Measurements from ENCODE around the gene GAS7. TPM values are rescaled to one million over a fixed set of nuclear protein-coding genes. Genes with fewer than 3 reads are reported as not detected.

Gene GAS7
- polyA plus RNA-seq, 2 donors = 6.4 to 7.7 TPM

DNA sequence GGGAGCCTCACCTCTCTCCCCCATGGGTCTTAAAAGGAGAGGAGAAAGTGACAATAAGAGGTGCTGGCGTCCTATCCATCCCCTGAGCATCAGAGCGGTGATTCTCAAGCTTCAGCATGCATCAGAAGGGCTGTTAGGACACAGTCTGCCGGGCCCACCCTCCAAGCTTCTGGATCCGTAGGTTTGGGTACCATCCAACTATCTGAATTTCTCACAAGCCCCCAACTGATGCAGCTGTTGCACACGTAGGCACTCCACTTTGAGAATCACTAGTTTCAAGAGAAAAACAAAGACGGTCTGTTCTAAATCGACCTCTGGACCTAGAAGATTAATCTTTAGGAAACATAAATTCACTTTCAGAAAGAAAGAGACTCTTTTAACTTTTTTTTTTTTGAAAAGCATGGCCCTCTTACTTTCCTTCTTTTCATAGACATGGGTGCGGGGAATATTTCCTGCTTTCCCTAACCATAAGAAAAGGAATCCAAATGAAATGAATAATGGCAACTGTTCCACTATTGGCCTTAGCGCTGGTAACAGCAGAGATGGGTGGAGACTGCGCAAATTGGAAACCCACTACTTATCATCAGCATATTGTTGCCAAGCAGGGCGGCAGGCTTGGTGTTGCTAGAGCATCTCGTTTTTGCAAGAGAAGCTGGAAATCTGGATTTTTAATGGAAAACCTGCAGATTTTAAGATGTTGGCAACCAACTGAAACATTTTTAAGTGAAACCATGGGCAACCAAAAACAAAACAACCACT is 144.4 kb downstream of the GAS7 start:
- no peaks in the 10 kb centered on the region for H3K27me3 ChIP-seq (ENCODE audit: control insufficient read depth in 1 of 2, insufficient read depth in 2 of 2, low read length in 2 of 2)
- H3K36me3 ChIP-seq (ENCODE audit: control insufficient read depth in 2 of 2, insufficient read depth in 2 of 2, low read length in 1 of 2) = no peaks in the 10 kb centered on the region
- H3K9me3 ChIP-seq (ENCODE audit: control insufficient read depth in 2 of 2, insufficient read depth in 1 of 2, low read depth in 1 of 2, low read length in 1 of 2) = no peaks in the 10 kb centered on the region
- WGBS, 2 donors = 66 to 72% methylated on average over 12 of the region's 12 CpGs
- H3K4me1 ChIP-seq (ENCODE audit: control insufficient read depth in 2 of 2, insufficient read depth in 2 of 2, low read length in 1 of 2) = peaks cover 0 to 5% of the 10 kb centered on the region in 2 donors
- no peak overlapping the region for H3K4me3 ChIP-seq (ENCODE audit: low read depth in 1 of 2, low read length in 2 of 2)
- H3K27ac ChIP-seq (ENCODE audit: low read depth in 2 of 2, low read length in 1 of 2) = peak overlapping the region; percentile 28

DNA sequence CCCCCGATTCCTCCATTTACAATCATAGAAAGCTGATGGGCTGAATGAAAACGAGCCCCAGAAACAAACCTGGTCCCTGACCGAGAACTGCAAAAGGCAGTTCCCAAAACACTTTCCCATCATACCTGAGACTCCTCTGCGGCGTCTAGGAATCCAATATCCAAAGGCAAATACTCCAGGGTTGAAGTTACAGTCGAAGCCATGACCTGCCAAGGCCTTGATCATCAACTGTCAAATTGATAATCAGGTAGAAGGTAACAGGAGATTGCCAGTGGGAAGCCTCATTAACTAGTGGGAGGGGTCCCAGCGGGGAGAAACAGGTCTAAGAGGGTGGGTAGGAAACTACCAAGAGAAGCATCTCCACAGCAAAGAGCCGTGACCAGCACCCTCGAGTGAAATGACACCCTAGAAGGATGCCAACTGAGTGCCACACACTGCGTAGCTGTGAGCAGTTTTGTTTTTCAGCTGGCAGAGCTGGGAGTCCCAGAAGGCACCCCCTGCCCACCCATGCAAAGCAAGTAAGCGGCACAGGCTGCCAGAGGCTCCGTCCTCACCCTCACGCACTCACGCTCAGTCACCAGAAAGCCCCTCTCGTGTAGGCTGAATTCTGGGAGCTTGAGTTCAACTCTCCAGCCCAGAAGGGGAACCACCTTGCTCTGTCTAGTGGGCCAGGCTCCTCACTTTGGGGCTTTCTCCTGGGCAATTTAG is 146.1 kb downstream of the GAS7 start:
- 88 to 89% methylated on average over 15 of the region's 15 CpGs for WGBS, 2 donors
- H3K27ac ChIP-seq (ENCODE audit: low read depth in 2 of 2, low read length in 1 of 2) = no peak overlapping the region

DNA sequence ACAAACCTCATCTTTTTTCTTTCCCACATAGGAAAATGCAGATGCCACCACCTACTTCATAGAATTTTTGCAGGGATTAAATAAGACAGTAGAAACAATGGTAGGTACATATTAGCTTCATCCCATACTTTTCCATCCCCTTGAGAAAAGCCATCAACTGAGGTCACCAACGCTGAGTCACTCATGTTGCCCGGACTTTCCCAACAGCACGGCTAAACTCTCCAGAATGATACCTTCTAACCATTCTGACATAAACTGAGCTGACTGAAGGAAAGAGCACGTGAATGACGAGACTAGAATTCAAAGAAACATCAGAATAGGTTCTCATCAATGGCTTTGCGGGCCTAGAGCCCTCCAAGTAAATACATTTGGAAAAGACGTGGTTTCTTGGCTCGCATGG is 147.3 kb downstream of the GAS7 start:
- Histone ChIP-seq H3K36me3 (ENCODE audit: control insufficient read depth in 2 of 2, insufficient read depth in 2 of 2, low read length in 1 of 2) (no peaks in the 10 kb centered on the region), H3K4me1 (ENCODE audit: control insufficient read depth in 2 of 2, insufficient read depth in 2 of 2, low read length in 1 of 2) (peaks cover 0 to 5% of the 10 kb centered on the region in 2 donors), H3K27me3 (ENCODE audit: control insufficient read depth in 1 of 2, insufficient read depth in 2 of 2, low read length in 2 of 2) (no peaks in the 10 kb centered on the region), H3K4me3 (ENCODE audit: low read depth in 1 of 2, low read length in 2 of 2) (no peak overlapping the region), H3K27ac (ENCODE audit: low read depth in 2 of 2, low read length in 1 of 2) (peak overlapping the region in 1 of 2 donors; percentile 19), H3K9me3 (ENCODE audit: control insufficient read depth in 2 of 2, insufficient read depth in 1 of 2, low read depth in 1 of 2, low read length in 1 of 2) (no peaks in the 10 kb centered on the region)
- WGBS, 2 donors = 76 to 81% methylated on average over 8 of the region's 8 CpGs

More for the DNA sequence above, 146.1 kb downstream of the GAS7 start:
- no peaks in the 10 kb centered on the region for H3K9me3 ChIP-seq (ENCODE audit: control insufficient read depth in 2 of 2, insufficient read depth in 1 of 2, low read depth in 1 of 2, low read length in 1 of 2)
- no peaks in the 10 kb centered on the region for H3K36me3 ChIP-seq (ENCODE audit: control insufficient read depth in 2 of 2, insufficient read depth in 2 of 2, low read length in 1 of 2)
- no peak overlapping the region for H3K4me3 ChIP-seq (ENCODE audit: low read depth in 1 of 2, low read length in 2 of 2)
- H3K4me1 ChIP-seq (ENCODE audit: control insufficient read depth in 2 of 2, insufficient read depth in 2 of 2, low read length in 1 of 2) = peaks cover 0 to 5% of the 10 kb centered on the region in 2 donors
- no peaks in the 10 kb centered on the region for H3K27me3 ChIP-seq (ENCODE audit: control insufficient read depth in 1 of 2, insufficient read depth in 2 of 2, low read length in 2 of 2)

DNA sequence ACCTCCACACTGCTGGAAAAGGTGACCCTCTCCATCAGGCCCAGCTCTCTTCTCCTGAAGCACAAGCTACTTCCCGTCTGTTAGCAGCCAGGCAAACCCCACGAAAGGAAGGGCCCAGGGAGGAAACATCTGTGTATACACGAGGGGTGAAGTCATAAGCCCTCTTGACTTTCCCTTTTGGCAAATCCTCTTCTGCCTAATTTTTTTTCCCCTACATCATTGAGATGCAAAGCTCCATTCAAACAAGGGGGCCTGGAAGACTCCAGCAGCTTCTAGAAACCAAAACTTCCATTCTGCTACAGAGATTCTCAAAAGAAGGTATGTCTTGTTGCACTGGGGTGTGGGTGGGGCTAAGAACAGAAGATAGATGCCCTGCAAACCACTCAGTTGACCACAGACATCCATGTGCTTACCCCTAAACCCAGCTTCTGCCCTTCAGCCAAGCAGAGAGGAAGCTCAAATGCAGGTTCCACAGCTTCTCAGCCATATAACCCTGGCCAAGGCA is 147.8 kb downstream of the GAS7 start:
- no peaks in the 10 kb centered on the region for H3K36me3 ChIP-seq (ENCODE audit: control insufficient read depth in 2 of 2, insufficient read depth in 2 of 2, low read length in 1 of 2)
- H3K27ac ChIP-seq (ENCODE audit: low read depth in 2 of 2, low read length in 1 of 2) = peak overlapping the region; percentile 20 to 69
- peaks cover 0 to 5% of the 10 kb centered on the region in 2 donors for H3K4me1 ChIP-seq (ENCODE audit: control insufficient read depth in 2 of 2, insufficient read depth in 2 of 2, low read length in 1 of 2)
- H3K4me3 ChIP-seq (ENCODE audit: low read depth in 1 of 2, low read length in 2 of 2) = no peak overlapping the region
- no peaks in the 10 kb centered on the region for H3K27me3 ChIP-seq (ENCODE audit: control insufficient read depth in 1 of 2, insufficient read depth in 2 of 2, low read length in 2 of 2)
- 39 to 57% methylated on average over 3 of the region's 3 CpGs for WGBS, 2 donors
- no peaks in the 10 kb centered on the region for H3K9me3 ChIP-seq (ENCODE audit: control insufficient read depth in 2 of 2, insufficient read depth in 1 of 2, low read depth in 1 of 2, low read length in 1 of 2)

DNA sequence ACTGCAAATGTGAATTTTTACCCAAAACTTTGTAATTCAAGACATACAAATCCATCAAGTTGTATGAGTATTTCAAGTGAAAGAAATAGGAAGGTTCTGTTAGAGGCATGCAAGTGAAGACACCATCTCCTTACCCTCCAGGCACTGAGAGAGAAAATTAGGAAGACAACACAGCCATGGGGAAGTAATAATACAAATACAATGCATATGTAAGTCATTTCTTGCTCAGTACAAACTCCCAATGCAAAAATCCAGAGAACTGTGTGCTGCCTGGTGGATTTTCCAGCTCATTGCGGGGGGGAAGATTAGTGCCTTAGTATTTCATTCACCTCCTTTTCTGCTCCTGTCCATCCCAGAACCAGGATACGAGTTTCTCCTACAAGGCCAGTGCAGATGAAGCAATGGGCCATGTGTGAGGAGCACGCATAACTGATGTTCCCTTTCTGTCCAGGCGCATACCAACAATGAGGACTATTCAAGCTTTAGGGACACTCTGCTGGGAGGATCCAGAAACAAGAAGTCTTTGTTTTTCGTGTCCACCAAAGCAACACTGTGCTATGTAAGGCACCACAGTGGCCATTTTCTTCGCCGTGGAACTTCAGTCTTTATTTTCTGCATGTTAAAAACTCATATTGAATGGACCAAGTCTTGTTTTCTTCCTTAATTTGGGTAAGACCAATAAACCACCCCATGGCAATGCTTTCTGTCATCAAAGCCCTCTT is 149.6 kb downstream of the GAS7 start:
- Histone ChIP-seq H3K4me1 (ENCODE audit: control insufficient read depth in 2 of 2, insufficient read depth in 2 of 2, low read length in 1 of 2) (peaks cover 0 to 5% of the 10 kb centered on the region in 2 donors), H3K27ac (ENCODE audit: low read depth in 2 of 2, low read length in 1 of 2) (no peak overlapping the region), H3K4me3 (ENCODE audit: low read depth in 1 of 2, low read length in 2 of 2) (no peak overlapping the region), H3K27me3 (ENCODE audit: control insufficient read depth in 1 of 2, insufficient read depth in 2 of 2, low read length in 2 of 2) (no peaks in the 10 kb centered on the region), H3K9me3 (ENCODE audit: control insufficient read depth in 2 of 2, insufficient read depth in 1 of 2, low read depth in 1 of 2, low read length in 1 of 2) (no peaks in the 10 kb centered on the region), H3K36me3 (ENCODE audit: control insufficient read depth in 2 of 2, insufficient read depth in 2 of 2, low read length in 1 of 2) (no peaks in the 10 kb centered on the region)
- 86 to 92% methylated on average over 7 of the region's 7 CpGs for WGBS, 2 donors

DNA sequence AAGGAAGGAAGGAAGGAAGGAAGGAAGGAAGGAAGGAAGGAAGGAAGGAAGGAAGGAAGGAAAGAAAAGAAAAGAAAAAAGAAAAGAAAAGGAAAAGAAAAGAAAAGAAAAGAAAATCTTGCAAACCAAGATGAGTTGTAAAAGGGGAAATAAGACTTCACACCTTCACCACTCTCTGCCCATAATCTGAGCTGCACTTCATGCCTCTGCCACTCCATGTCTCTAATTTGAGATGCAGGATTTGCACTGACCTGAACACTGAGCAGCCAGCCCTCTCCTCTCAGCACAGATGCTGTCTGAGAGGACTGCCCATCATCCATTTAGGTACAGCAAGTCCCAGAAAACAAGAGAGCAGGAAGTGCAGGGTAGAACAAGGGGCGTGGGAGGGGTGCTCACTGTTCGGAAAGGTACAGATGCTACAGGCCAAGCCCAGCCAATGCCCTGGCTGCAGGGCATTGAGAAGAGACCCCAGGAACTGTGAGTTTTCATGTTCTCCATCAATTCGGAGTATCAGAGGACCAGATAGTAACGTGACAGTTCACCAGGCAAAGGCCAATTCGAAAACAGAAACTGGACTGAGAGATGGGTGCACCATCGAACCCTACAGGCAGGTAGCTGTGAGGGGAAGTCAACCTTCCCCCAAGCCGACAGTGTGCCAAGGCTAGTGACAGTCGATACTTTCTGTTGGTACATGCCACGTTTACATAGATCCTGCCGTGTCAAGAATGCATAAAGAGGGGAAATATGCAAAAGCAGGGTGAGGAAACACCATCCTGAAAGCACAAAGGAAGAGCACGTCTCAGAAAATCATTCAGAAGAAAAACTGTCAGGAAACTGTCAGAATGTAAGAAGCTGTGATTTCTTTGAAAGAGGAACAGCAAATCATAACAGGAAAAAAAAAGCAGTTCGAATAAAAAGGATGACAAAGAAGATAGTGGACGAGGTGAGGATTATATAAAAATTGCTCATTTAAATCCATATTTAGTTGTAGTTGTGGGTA is 151.3 kb downstream of the GAS7 start:
- no peaks in the 10 kb centered on the region for H3K9me3 ChIP-seq (ENCODE audit: control insufficient read depth in 2 of 2, insufficient read depth in 1 of 2, low read depth in 1 of 2, low read length in 1 of 2)
- no peak overlapping the region for H3K27ac ChIP-seq (ENCODE audit: low read depth in 2 of 2, low read length in 1 of 2)
- 59 to 61% methylated on average over 13 of the region's 13 CpGs for WGBS, 2 donors
- H3K4me3 ChIP-seq (ENCODE audit: low read depth in 1 of 2, low read length in 2 of 2) = no peak overlapping the region
- no peaks in the 10 kb centered on the region for H3K27me3 ChIP-seq (ENCODE audit: control insufficient read depth in 1 of 2, insufficient read depth in 2 of 2, low read length in 2 of 2)
- no peaks in the 10 kb centered on the region for H3K36me3 ChIP-seq (ENCODE audit: control insufficient read depth in 2 of 2, insufficient read depth in 2 of 2, low read length in 1 of 2)
- H3K4me1 ChIP-seq (ENCODE audit: control insufficient read depth in 2 of 2, insufficient read depth in 2 of 2, low read length in 1 of 2) = no peaks in the 10 kb centered on the region

DNA sequence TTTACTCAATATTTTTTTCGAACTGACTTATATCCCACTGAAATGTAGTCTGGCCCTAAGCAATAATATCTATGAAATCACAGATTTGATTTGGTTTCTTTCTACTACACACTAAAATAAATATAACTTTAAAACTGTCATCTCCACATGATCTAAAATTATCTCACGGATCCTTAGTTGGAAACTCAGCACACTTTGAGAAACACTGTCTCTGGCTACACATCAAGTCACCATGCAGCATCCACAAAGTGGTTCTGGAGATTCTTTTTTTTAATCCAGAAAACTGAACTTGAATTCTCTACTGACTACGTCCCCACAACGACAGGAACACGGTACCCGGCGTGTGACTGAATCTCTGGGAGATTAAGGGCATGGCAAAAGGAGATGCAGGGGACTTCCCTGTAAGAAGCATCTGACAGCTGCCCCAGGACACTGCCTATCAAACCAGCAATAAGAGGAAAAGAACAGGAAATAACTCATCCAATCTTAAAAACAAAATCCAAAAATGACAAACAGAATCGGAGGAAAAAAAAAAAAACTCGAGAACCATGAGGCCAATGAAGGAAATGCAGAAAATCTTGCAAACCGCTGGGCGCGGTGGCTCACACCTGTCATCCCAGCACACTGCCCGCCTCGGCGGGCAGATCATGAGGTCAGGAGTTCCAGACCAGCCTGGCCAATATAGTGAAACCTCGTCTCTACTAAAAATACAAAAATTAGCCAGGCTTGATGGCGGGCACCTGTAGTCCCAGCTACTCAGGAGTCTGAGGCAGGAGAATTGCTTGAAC is 152.3 kb downstream of the GAS7 start:
- Histone ChIP-seq H3K9me3 (ENCODE audit: control insufficient read depth in 2 of 2, insufficient read depth in 1 of 2, low read depth in 1 of 2, low read length in 1 of 2) (no peaks in the 10 kb centered on the region), H3K27me3 (ENCODE audit: control insufficient read depth in 1 of 2, insufficient read depth in 2 of 2, low read length in 2 of 2) (no peaks in the 10 kb centered on the region)
- WGBS, 2 donors = 75 to 80% methylated on average over 17 of the region's 17 CpGs

DNA sequence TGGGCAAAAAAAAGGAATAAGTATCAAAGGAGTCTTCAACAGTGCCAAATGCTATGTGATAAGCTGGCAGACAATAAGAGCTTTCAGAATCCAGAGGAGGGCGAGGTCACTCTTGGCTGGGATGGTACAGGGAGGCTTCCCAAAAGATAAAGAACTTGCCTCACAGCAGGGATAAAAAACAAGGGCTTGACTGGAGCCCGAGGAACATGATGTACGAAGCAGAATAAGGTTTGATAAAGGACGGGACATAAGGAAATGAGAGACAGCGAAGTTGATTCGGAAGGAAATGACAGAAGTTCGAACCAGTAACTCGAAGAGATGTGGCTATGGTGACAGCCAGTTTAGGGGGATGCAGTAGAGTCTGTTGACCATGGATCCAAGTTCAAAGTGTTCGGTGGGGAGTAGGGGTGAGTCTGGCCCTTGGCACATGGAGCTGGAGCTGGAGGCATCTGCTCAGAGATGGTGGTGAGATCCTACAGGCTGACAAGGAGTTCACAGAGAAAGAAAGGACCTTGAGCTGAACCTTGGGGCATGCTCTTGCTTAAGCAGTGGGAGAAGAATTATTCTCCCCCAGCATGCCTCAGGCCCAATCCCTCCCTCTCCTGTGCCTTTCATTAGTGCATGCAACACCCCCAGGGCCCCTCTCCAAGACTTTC is 155.7 kb downstream of the GAS7 start:
- 79 to 81% methylated on average over 9 of the region's 9 CpGs for WGBS, 2 donors
- H3K27me3 ChIP-seq (ENCODE audit: control insufficient read depth in 1 of 2, insufficient read depth in 2 of 2, low read length in 2 of 2) = no peaks in the 10 kb centered on the region
- no peaks in the 10 kb centered on the region for H3K4me1 ChIP-seq (ENCODE audit: control insufficient read depth in 2 of 2, insufficient read depth in 2 of 2, low read length in 1 of 2)
- H3K9me3 ChIP-seq (ENCODE audit: control insufficient read depth in 2 of 2, insufficient read depth in 1 of 2, low read depth in 1 of 2, low read length in 1 of 2) = no peaks in the 10 kb centered on the region
- peak overlapping the region in 1 of 2 donors; percentile 14 for H3K27ac ChIP-seq (ENCODE audit: low read depth in 2 of 2, low read length in 1 of 2)
- no peaks in the 10 kb centered on the region for H3K36me3 ChIP-seq (ENCODE audit: control insufficient read depth in 2 of 2, insufficient read depth in 2 of 2, low read length in 1 of 2)
- H3K4me3 ChIP-seq (ENCODE audit: low read depth in 1 of 2, low read length in 2 of 2) = no peak overlapping the region

More for the DNA sequence above, 152.3 kb downstream of the GAS7 start:
- Histone ChIP-seq H3K27ac (ENCODE audit: low read depth in 2 of 2, low read length in 1 of 2) (no peak overlapping the region), H3K4me3 (ENCODE audit: low read depth in 1 of 2, low read length in 2 of 2) (no peak overlapping the region), H3K4me1 (ENCODE audit: control insufficient read depth in 2 of 2, insufficient read depth in 2 of 2, low read length in 1 of 2) (no peaks in the 10 kb centered on the region), H3K36me3 (ENCODE audit: control insufficient read depth in 2 of 2, insufficient read depth in 2 of 2, low read length in 1 of 2) (no peaks in the 10 kb centered on the region)

All from esophagus (tissue), 2 donors.